ENCODE measurements around the gene CNTNAP2.

DNA sequence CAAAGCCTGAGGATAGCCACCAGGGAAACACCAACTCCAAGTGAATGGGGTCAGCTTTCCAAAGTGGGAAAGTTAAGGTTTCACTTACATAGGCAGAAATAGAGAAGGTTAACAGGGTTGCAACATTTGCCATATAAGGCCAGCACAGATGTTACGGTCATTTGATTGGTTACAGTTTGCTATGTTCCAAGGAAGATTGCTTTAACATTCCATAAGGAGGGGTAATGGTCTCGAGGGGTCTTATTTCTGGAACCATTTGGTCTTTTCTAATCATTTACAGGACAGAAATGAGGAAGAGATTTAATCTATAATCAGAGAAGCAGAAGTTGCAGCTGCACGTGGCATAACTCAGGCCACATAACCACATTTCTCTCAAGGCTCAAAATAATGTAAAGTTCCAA is 1794.6 kb downstream of the CNTNAP2 start:
- TF ChIP-seq, protein P1, sequence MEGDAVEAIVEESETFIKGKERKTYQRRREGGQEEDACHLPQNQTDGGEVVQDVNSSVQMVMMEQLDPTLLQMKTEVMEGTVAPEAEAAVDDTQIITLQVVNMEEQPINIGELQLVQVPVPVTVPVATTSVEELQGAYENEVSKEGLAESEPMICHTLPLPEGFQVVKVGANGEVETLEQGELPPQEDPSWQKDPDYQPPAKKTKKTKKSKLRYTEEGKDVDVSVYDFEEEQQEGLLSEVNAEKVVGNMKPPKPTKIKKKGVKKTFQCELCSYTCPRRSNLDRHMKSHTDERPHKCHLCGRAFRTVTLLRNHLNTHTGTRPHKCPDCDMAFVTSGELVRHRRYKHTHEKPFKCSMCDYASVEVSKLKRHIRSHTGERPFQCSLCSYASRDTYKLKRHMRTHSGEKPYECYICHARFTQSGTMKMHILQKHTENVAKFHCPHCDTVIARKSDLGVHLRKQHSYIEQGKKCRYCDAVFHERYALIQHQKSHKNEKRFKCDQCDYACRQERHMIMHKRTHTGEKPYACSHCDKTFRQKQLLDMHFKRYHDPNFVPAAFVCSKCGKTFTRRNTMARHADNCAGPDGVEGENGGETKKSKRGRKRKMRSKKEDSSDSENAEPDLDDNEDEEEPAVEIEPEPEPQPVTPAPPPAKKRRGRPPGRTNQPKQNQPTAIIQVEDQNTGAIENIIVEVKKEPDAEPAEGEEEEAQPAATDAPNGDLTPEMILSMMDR (IDR thresholded peaks at IDR 0.05), result no peak
- no peak for TF ChIP-seq POLR2A (IDR thresholded peaks at IDR 0.05)
